NCI-H1694 treated with DMSO at 0.1 percent for 48 hours (cell line): ENCODE measurements around the gene WIPF1.

ENCODE experiments used
- DNase-seq: peaks from one replicate; lab custom pipeline; 2025; lab: John Stamatoyannopoulos, UW

The WIPF1 gene

DNA sequence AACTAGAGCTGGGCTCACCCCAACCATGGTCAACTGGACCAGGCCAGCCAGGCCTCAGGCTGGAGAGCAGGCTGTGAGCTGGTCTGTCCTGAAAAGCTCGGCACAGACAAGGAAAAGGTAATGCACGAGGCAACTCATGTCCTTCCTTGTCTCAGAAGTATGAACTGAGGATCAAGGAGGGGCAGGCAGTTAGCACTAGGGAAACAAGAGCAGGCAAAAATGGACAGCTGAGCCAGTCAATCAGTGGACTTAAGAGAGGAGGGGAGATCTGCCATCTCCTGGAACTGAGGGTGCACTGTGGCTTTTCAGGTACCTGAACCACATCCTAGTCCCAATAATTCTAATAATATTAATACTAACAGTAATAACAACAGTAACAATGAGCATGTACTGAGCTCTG is 20.6 kb upstream of the WIPF1 start:
- no peak for DNase-seq

DNA sequence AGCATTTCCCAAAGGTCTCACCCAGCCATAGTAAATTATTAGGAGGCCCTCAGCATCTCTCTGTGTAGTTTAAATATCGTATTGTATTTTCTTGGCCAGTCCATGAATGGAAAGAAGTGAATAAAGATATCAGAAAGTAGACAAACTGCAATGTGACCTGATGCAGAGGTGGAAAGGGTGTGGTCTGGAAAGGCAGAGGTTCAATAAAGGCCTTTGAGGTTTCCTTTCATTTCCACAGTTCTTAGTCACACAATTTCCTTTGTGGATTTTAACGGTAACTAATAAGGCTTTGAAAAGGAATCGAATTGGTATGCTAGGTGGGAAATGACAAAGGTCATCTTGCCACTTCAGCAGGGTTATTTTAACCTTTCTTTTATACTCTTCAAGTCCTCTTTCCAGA is 20.1 kb upstream of the WIPF1 start:
- DNase-seq: no peak

DNA sequence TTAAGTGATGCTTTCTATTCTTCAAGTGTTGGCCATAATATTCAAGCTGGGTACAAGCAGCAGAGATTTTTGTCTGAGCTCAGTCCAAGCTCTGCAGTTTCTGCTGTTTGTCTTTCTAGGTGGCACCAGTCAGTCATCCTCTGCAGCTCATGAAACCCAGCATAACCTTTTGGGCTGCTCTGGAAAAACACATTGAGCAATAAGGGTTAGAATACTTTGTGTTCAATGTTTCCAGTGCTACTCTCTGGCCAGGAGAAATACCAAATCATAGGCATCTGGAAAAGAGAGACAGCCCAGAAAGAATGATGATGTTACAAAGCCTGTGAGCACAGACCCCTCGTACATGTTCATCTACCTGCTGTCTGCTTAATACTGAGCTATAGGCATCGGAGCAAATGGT is 19.5 kb upstream of the WIPF1 start:
- no peak for DNase-seq

DNA sequence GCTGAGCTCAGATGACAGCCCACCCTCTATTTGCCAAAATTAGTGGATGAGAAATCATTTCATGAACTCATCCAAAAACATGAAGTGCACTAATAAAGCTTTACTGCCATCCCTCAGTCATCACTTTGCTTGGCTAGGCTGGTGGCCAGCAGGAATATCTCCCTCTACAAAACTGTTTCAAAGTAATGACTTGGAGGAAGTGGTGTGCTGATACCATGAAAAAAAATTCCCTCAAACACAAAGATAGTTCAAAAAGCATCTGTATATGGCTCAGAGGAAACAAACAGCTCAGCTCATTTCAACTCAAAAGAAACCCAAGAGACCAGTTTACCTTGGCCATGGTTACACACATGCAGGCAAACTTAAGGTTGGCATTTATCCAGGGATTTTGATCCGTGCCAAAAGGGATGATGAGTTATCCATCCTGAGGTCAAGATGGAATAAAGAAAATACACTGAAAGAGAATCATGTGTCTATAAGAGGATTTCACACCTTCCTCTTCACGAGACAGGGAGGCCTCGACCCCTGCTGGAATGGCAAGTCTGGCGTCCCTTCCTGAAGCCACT is 18.4 kb upstream of the WIPF1 start:
- no peak for DNase-seq

DNA sequence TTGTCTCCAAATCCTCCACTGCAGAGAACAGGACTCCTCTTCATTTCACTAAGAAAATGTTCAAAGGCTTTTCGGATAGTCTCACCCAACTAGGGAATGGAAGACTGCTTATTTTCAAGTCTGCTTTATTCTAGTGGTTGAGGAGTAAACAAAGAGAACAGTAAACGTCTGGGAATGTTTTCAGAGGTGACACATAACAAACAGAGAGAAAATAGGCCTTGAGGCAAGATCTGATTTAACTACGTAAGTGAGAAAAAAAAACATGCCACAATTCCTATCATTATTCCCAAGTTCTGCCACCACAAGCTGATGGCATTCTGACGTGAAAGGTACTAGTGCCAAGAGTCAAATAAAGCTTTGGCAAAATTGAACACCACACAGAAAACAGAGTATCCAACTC is 16.7 kb upstream of the WIPF1 start:
- DNase-seq: no peak

DNA sequence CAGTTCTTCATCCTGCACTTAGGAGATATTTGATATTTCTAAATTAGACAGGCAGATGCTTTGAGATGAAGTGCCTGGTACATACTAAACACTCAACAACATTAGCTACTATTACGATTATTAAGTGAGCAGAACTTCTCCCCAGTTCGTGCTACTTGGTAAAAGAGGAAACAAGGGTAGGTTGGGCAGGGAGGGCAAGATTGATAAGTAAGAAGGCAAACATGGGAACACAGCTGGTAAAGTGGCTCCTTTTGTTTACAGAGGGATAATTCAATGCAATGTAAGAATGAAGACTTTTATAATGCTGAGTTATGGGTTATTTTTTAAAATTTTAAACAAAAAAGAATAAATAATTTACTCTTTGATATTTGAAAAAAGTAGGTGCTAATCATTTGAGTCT is 15.9 kb upstream of the WIPF1 start:
- no peak for DNase-seq

DNA sequence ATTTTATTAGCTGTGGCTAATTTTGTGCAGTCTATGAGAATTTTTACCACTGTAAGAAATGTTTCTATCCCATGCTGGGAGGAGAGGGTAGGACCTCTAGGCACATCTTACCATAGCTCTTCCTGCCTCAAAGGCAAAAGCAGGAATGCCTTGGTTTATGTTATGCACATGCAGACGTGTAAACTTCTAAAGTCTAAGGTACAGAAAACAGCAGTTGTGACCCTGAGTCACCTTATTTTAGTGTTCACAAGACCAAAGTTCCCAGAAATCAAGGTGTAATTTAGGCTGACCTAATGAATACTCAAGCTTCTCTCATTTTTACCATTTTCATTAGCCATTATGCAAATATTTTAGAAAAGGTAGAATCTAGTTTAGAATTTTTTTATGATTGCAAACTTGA is 15.4 kb upstream of the WIPF1 start:
- no peak for DNase-seq

DNA sequence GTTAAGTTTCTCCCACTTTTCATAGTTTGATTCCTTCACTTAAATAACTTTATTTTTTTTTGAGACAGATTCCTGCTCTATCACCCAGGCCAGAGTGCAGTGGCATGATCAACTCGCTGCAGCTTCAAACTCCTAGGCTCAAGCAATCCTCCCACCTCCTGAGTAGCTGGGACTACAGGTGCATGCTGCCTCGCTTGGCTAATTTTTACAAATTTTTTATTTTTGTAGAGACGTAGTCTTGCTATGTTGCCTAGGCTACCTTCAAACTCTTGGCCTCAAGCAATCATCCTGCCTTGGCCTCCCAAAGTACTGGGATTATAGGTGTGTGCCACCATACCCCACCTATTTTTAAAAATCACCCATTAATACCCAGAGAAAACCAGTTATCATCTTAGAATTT is 14.2 kb upstream of the WIPF1 start:
- DNase-seq: no peak

DNA sequence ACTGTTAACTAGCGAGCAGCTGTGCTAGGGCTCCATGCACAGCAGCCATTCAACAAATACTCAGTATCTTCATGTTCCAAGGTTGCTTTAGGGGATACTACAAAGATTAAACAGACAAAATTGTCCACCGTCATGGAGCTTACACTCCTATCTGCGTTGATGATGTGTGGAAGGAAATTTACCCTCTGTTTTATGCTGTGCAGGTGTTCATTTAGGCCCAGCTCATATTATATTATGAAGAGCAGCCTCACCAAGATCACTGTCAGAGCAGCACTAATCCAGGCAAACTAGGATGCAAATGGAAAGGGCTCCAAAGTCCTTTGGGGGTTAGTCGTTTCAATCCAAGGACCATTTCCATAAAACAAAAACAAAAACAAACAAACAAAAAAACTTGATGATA is 13.4 kb upstream of the WIPF1 start:
- no peak for DNase-seq

DNA sequence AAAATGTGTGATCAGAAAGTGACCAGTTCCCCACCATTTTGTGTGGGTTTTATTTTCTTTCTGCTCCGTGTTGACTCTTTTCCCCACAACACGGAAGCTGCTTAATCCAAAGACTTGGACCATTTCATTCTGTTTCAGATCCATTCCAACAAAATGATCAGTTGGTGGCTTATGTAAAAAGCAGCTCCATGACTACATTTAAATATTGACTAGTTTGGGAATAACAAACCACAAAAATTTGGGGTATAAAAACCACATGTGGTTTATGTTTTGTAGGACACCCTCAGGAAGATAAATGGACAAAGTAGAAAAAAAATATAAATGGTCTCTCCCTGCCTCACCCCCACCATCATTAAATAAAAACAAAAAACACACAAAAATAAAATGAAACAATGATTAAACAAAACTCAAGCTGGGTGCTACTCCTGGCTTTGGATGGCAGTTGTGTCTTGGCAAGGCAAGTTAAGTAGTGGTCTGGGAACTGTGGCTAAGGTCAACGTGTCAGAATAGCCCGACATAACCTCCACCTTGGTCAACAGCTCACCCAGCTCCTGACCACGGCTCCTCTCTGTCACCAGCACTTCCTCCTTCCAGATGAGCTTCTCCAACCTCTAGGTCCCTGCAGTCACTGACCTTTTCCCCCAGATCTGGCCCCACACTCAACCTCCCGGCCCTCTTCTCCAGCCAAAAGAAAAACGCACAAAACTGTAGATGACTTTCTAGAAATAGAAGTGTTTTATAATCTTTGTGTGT is 12.8 kb upstream of the WIPF1 start:
- no peak for DNase-seq

DNA sequence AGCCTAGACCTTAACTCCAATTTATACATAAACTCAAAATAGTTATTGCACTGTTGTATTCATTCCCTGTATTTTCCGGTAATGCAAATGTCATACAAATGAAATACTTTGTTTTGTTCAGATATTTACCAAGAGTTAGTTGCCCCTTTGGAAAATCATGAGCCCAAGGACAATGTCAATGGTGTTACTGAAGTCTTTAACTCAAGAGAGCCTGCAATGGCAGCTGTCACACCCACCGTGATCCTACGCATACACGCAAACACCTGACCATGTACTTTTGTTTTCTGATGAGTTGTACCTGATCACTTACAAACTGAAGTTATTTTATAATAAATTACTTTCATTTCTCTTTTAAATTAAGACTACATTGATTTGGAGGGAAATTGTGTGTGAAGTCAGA is 11.7 kb upstream of the WIPF1 start:
- no peak for DNase-seq

DNA sequence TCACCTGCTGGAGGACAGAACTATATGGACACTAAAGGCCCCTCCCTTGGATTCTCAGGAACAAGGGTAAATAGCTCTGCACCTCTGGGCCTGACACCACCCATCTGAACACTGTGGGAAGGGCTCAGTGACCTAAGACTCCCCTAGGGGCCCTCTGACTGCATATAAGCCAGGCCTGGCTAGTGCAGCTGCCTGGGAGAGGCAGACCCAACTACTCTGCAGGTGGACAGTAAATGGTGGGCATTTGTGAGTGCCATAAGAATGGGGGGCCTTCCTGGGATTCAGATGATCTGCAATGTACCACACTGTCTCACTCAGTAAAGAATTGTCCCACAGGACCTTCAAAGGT is 11.2 kb upstream of the WIPF1 start:
- DNase-seq: no peak

DNA sequence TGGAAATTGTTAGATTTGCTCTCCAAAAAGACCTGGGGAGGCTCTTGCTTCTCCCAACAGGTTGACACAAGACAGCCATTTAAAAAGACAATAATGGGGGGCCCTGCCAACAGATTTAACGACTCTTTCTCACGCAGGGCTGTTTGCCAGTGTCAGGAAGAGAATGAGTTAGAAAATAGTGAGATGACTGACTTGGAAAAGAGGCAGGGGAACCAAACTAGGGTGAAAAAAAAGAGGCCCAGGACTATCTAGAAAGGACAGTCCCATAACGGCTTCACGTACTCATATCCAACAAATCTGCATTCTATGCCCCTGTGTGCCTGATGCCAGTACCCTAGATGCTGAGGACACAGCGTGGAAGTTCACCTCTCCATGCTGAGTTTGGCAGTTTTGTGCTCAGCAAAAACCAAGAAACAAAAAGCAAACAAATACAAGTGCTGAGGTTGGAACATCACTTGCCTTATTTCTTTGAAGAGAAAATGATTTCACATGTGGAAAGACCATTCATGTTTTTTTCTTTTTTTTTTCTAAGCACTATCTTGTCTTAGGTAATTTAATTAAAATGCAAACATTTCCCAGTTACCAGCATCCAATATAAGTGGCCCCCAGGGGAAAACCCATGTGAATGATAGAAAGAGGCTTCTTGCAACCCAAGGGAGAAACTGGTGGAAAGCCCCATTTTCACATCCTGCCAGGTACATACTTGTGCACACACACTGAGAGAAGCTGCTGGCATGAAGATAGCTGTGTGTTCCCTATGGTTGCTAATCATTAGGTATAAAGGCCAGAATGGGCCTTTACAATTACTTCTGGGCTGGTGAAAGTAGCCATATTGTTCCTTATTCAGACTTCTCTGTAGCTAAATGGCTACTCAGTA is 10.6 kb upstream of the WIPF1 start:
- no peak for DNase-seq

DNA sequence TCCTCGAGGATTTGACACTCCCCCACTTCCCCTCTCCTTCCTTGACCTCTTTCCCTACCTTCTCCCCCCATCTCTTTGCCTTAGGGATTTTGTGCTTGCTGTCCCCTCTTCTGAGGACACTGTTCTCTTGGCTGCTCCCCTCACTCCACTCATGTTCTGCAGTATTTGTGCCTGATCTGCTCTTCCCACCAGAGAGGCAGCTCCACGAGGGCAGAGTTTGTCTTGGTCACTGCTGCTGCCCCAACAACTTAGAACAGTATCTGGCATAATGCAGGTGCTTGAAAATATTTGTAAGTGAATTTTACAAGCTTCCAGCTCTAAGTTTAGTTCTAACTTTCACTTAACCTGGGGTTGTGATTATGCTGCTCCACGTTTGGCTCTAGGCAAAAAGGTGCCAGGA is 10.0 kb upstream of the WIPF1 start:
- DNase-seq: no peak

DNA sequence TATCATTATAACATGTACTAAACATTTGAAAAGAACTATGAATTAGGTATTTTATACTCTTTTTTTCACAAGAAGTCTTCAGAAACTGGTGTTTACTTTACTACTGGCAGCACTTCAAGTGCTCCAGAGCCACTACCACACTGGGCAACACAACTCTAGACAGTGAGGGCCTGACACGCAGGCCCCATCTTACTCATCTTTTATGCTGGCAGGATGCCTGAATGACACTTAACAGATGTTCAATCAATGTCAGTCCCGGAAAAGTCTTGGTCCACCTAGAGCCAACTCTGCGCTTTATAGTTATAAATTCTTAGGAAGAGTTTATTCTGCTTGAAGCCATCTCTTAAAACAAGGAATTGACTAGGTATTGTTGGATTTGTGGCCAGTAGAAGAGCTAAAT is 8.7 kb upstream of the WIPF1 start:
- DNase-seq: no peak

DNA sequence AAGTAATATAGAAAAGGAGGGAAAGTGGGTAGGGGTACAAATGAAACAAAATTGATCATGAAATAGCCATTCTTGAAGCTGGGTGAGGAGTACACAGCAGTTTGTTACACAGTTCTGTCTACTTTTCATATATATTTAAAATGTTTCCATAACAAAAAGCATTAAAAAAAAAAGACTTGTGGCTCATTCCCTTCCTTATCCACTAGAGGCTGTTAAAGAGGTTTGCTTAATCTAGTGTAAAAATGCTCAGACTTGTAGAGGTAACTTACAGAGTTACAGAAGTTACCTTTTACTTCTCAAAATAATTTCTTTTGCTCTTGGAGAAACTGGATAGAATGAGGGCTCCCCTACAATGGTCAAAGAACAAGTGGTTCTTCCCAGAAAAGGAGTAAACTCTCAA is 8.1 kb upstream of the WIPF1 start:
- DNase-seq: peak; percentile 30

DNA sequence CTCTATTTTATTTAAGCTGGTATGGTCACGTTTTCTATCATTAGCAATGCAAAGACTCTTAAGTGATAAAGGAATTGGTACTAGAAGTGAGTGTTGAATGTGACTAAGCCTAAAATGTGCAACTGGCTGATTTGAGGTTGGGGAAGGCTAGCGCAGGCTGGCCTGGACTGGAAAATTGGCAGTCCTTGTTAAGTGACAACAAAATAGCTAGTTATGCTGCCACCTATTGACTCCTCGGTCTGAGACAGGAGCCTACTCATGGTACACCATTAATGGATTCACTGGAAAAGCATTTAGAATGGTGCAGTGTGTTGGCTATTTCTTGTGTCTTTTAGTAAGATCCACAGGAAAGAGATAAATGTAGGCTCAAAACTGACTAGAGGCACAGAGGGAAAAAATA is 5.7 kb upstream of the WIPF1 start:
- DNase-seq: peak; percentile 87

DNA sequence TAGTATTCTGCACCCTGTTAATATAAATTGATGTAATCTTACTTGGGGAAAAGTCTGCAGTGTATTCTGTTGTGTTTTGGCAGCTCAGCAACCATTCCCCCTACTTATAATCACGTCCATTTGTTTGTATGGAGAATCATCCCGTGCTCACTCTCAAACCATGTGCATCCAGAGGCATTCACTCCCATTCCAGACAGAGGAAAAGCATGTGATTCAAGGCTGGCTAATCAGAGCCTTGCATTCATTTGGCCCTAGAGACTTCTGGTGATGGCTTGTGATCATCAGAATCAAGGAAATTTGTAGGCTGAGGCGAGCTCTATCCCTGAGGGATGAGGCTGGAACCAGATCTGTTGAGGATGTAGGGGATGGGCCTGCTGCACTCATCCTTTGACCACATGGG is 5.1 kb upstream of the WIPF1 start:
- DNase-seq: no peak

DNA sequence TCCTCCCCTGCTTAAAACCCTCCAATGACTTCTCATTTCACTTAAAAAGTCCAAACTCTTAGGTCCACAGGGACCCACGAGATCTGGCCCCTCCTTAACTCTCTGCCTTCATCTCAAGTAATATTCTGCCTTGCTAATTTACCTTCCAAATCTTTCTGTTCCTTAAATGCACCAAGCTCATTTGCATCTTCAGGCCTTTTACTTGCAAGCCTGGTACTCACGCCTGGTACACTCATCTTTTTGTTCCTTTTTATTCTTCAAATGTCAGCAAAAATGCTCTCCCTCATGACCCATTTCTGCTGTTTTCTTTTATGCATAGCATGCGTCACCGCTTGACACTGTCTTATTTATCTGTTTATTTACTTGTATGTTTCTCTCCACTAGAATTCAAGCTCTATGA is 2.7 kb upstream of the WIPF1 start:
- no peak for DNase-seq

DNA sequence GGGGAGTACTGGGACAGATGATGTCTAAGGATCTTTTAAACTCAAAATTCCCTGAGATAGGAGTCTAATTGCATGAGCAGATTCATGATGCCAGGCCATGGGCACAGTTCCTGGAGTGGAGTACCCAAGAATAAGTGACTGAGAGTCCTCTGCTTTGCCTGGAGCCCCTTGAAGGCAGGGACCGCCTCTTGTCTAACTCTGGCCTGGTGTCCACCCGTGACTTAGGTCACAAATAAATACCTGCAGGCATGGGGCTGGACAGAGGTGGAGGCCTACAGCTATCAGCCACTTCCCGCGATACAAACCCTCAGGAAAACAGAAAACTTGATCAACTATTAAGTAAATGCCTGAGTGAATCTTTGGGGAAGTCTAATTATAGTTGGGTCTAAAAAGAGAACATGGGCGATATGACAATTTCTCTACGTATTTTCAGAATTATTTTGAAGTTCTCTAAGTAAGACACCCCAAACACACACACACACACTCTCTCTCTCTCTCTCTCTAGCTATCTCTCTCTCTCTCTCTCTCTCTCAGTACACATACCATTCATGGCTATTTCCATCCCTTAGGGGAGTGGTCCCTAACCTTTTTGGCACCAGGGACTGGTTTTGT is 1.8 kb upstream of the WIPF1 start:
- DNase-seq: no peak

DNA sequence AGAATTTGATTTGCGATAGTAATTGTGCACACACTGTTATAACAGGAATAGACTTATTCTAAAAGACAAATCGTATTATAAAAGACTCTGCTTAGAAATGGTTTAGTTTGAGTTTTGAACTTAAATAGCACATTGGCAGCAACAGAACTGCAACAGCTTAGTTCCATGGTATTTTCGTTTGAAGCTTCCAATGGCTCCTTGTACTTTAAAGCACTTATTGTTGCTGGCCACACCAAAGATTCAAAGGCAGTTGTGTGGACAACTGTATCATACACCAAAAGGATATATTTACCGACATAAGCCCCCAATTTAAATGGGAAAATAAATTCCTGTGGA is 627 bp downstream of the WIPF1 start:
- no peak for DNase-seq

DNA sequence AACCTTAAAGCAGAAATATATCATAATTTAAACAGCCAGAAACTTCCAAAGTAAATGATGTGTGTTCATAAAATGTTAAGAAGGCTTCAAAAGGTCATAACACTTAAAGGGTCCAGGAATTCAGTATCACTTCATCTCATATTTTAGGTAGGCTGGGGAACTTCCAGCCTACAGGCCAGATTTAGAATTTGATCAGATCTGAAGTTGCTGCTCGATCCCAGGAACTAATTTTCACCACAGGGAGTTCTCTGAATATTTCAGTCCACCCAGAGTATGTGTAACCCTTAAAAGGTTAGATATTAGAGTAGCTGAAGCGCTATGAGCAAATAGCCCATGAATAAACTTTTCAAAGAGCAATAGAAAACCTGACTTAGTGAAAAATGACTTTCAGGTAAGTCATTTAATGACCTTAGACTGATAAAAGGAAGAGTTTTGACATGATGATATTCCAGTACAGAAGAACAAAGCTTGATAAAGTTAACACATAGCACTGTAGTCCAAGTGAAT is 1.7 kb downstream of the WIPF1 start:
- DNase-seq: no peak
